HG03025 (cell line): ENCODE measurements around the gene RBP5.
"Not testable (repeated sequence)": the region's sequence is repeated elsewhere in the genome, so short reads cannot be mapped to it uniquely, and the experiment has no call there.

ENCODE experiments used
- ATAC-seq: cut with Tn5 transposase; IDR thresholded peaks from one replicate; pipeline ENCODE4 v1.9.1; 2021; ENCODE audit warnings: mild to moderate bottlenecking, moderate library complexity; ENCODE audit not compliant: unreplicated experiment, low FRiP score

The RBP5 gene

DNA sequence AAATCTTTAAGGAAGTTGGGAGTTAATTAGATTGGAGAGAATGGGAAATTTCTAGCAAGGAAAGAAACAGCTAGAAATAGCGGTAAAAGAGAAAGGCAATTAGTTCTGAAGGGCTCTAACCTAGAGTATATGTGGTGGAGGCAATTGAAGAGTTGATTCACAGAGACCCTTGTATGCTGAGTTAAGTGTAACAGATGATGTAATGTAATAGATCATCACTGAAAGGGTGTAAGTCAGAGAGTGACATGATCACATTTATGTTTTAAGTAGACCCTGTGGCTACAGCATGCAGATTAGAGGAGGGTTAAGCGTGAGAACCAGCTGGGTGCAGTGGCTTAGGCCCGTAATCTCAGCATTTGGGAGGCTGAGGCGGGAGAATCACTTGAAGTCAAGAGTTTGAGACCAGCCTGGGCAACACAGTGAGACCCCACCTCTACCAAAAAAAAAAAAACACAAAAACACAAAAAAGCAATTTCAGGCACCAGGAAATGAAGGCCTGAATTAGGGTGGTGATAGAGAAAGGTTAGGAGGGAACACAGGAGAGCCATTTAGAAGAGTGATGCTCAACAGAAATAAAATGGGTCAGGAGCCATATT lies 3.0 kb downstream of the RBP5 start:
- no peak for ATAC-seq

- ATAC-seq, result no peak
Measured at GRCh38 chr12:7123806-7124522, 4.7 kb downstream of the RBP5 start.

DNA sequence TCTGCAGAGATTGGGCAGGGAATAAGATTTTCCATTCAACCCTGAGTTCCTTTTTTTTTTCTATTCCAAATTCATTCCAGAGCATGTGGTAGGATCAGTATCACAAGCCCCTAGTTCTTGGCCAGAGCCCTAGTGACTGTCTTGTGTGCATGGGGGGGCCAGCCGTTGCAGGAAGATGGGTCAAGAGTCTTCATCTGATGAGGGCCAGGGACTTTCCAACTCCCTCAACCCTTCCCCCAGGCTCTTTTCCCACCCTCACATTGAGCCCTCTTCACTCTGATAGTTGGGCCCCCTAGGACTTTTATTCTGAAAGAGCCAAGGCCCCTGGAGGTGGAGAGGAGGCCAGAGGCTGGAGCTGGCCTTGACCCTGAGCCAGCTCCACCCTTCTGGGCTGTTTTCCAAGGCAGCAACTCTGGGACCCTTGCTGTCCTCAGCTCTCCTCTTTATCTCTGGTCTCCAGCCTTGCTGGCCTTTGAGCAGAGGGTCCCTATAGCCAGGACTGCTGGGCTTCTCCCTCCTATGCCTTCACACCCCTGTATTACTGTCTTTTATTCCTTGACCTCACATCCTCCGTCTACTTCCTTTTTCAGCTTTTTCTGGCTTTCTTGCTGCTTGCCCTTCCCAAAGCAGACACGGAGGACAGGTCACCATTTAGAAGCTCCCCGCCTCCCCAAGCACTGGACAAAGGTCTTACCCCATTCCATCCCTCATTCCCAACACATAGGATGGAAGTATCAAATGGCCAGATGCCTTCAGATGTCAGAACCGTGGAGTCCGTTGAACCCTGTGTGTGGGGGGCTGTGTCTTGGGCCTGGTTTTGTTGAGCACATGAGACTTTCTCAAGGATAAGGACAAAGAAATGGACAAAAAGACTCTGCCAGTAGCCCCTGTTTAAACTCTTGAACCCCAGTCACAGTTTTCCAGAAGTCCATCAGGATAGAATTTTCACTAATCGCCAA lies 5.6 kb downstream of the RBP5 start:
- ATAC-seq, result no peak

GRCh38 chr12:7121324-7121723 lies 7.4 kb downstream of the RBP5 start:
- ATAC-seq, result no peak

DNA sequence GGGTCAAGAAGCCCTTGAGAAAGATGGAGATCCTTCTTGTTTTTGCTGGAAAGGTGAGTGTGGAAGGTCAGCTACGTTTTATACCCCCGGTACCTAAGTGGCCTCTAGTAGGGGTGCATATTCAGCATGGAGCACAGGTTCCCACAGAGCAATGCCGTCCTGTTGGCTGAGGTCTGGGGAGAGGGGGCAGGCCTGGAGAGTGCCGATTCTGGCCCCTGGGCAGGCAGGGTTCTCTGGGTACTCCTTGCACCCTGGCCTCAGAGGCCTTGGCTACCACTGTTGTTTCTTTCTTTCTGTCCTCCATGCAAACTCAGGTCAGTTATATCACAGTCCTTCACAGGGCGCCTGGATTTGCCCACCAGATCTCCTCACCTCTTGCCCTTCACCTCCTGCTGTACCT lies 8.5 kb downstream of the RBP5 start:
- ATAC-seq, result no peak

DNA sequence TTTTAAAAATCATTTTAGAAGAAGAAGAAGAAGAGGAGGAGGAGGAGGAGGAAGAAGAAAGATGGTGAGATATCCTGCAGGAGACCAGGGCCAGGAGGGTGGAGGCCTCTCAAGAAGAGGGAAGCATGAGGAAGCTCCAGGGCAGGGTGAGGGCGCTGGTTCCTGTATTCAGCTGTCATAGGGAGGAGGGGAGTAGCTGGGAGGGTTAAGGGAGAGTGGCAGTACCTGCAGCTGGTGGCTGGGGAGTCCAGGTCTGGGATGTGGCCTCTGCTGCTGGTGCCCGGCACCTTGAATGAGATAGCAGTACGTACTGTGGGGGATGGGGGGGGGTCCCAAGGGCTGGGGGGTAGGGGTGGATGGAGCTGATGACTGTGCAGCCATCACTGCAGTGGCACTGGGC lies 9.8 kb downstream of the RBP5 start:
- ATAC-seq, result no peak

DNA sequence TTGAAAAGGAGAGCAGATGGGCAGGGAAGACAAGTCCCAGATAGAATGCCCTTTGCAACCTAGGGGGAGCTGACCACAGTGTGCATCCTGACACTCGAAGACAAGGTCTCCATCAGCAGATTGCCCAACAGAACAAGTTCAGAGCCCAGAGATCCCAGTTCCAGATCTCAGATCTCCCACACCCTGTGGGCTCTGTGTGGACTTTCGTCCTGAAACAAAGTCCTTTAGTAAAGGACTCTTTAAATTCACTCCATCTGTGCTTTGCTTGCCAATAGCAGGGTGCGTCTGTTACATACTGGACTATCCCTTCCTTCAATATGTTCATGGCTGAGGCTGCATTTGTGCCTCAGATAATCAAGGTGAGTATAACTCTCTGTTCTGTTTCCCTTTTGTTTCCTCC lies 11.0 kb downstream of the RBP5 start:
- ATAC-seq, result no peak

DNA sequence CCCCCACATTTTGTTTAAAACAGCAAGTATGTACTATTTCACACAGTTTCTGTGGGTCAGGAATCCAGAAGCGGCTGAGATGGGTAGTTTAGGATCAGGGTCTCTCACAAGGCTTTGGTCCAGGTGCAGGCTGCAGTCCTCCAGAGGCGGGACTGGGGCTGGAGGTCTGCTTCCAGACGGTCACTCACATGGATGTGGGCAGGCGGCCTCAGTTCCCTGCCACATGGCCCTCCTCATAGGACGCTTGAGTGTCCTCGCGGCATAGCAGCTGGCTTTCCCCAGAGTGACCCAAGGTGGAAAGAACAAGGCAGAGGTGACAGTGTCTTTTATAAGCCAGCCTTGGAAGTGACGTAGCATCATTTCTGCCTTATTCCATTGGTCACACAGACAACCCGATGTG lies 11.8 kb downstream of the RBP5 start:
- no peak for ATAC-seq

DNA sequence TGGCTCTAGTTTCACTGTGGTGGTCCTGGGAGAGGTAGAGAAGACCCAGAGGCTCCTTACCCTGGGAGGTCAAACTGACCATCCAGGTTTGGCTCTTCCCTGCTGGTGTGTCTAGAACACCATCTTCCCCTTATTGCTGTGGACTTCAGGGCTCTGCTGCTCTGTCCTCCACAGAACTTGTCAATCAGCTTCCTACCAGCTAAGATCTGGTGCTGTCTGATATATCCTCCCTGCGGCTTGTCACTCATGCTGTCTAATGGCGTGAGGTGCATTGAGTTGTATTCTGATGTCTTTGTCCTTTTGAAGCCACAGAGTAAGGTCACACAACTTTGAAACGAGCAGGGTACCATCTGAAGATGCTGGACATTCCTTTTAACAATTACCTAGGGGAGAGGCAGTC lies 12.5 kb downstream of the RBP5 start:
- no peak for ATAC-seq

DNA sequence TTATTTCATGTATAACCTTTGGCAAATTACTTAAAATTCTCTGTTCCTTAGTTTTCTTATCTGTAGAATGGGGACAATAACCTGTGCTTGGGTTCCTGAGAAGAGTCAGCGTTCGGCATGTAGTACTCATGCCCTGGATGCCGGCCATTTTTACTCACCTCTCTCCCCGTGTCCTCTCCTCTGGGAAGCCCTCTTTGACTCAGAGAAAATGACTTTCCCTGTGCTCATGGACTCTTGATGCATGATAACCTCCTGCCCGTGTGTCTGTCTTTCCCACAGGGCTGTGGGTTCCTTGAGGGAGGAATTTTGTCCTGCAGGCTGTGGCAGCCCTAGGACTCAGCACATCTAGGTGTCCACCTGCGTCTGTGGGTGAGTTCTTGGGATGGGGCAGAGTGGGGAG lies 13.8 kb downstream of the RBP5 start:
- ATAC-seq, result no peak

DNA sequence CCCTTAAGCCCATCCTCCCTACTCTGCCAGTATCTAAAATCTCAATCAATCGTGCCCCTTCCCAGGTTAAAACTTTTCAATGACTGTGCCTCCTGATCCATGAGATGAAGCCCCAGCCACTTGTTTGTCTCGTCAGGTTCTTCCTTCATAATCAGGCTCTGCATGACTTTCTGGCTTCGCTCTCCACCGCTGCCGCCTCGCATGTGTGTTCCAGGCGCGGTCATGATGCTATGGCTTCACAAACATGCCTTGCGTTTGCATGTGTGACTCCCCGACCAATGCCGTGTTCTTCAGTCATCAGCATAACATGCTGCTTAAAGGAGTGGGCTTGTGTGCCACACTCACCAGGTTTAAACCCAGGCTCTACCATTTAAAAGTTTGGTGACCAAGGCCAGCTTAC lies 14.7 kb downstream of the RBP5 start:
- ATAC-seq, result no peak

DNA sequence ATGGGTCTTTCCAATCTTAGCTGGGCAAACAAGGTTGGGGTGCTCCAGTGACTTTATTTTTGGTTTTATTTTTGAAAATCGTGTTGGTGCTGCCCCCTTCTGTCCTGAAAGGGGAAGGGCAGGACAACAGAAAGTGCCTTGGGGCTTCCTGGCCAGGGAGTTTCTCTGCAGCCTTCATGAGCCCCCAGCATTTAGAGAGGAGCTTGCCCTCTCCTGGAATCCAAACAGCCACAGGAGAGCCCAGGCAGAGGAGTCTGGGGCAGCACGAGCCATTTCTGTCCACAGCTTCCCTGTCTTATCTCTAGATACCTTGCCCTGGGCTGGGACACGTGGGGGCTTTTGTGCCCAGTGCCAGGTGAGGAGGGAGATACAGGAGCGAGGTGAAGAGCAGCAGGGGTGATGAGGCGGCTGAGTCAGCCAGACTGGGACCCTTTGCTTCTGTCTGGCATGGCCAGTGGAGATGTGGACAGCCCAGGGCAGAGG lies 15.3 kb downstream of the RBP5 start:
- ATAC-seq, result no peak

- no peak for ATAC-seq
Measured at GRCh38 chr12:7112041-7112440, 16.6 kb downstream of the RBP5 start.

DNA sequence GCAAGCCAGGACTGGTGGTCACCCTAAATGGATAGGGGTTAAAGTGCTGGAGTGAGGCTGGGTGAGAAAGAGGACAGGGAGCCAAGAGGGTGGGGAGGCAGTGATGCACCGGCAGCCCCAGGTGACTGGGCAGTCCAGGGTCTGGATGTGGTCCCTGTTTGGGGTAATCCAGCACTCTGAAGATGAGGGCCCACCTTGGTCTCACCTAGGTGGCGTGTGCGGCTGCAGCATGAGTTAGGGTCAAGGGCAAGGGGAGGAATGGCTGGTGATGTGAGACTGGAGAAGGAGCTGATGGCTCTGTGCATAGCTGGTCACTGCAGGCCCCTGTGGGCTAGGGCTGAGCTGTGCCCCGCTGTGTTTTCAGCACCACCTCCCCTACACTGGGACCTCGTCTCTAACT lies 18.0 kb downstream of the RBP5 start:
- no peak for ATAC-seq

GRCh38 chr12:7109572-7109920 lies 19.1 kb downstream of the RBP5 start:
- ATAC-seq, result no peak

DNA sequence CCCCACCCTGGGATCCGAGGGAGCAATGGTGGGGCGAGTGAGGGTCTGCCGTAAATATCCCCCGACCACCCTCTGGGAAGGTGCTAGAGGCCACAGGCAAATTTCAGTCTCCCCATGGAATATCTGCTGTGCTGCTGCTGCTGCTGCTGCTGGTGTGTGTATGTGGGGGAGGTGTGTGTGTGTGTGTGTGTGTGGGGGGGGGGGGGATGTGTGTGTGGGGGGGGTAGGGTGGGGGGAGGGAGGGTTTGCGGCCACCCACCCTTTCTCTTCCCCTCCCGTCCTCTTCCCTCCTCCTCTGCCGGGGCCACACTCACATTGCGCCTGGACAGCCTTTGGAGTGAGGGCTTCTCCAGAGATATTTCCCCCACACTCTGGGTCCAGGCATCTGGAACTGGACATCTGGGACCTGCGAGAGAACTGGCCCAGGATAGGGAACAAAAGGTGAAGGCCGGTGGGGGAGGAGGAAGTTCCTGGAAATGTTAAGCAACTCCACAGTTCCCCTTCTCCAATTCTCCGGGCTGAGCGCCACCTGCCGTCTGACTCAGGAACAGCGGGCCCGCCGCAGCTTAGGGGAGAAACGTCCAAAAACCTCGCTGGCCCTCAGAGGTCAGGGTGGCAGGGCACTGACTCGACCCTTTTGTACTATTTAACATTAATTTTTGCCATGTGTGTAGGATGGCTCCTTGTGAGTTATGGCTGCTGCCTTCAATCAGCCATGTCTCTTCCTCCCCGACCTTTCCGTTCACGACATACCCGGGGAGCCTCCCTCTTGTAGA lies 19.7 kb downstream of the RBP5 start, which contains the start of gene C1RL:
TSS of gene C1RL (minus strand) at position 419 of the 776 bp plus-strand sequence. CDS start at position 385, 34 bp downstream.
- no peak for ATAC-seq

- peak; percentile 73 for ATAC-seq
Measured at GRCh38 chr12:7108003-7108795, 20.5 kb downstream of the RBP5 start.

GRCh38 chr12:7107636-7108002 lies 21.1 kb downstream of the RBP5 start:
- no peak for ATAC-seq

DNA sequence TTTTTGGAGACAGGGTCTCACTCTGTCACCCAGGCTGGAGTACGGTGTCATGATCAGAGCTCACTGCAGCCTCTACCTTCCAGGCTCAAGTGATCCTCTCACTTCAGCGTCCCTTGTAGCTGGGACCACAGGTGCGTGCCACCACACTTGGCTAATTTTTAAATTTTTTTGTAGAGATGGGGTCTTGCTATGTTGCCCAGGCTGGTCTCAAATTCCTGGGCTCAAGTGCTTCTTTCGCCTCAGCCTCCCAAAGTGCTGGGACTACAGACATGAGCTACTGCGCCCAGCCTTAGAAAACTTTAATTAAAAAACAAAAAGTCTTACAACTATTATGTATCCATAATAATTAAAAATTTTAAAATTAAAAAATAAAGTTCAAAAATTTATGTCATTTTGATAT lies 21.5 kb downstream of the RBP5 start:
- ATAC-seq, result not testable (repeated sequence)

GRCh38 chr12:7106082-7106481 lies 22.6 kb downstream of the RBP5 start:
- no peak for ATAC-seq
